GM12878 (cell line): ENCODE measurements around the gene PDE3B. TPM values are rescaled to one million over a fixed set of nuclear protein-coding genes. Genes with fewer than 3 reads are reported as not detected.

Source experiments
- polyA plus RNA-seq, 11 experiments: library from polyadenylated mRNA; depleted of rRNA in 4 of 11; unstranded in 6 of 11; stranded (reverse) in 5 of 11; fragments of >200 nt; fragmentation: Nextera tagmentation in 4 of 11; fragmentation: Illumina TruSeq in 1 of 11; extraction: Ambion mirVana in 4 of 11; extraction: Trizol in 1 of 11; gene quantifications; 1 replicate in 1 of 11; 2 replicates in 10 of 11; pipeline versions ENCODE4 v1.2.1 to v1.2.3, GENCODE V29; 2011 to 2016; ENCODE audit warnings: inconsistent platforms in 2 of 11, missing spikeins in 2 of 11, low read depth in 1 of 11
- small RNA-seq: library from RNA; depleted of rRNA; stranded (forward); fragments of <200 nt; gene quantifications from one replicate; pipeline ENCODE3, GENCODE V24; 2014
- total RNA-seq, 4 experiments: library from RNA; depleted of rRNA in 3 of 4; stranded (reverse); fragments of >200 nt in 3 of 4; fragmentation: Illumina TruSeq in 1 of 4; extraction: Trizol in 1 of 4; gene quantifications; 2 replicates each; pipeline versions ENCODE4 v1.2.1 to v1.2.3, GENCODE V29; 2013 to 2021

Gene PDE3B
- total and polyA plus RNA-seq, 10 of the 15 experiments (the other 5 are each of a cell fraction or from before 2014, with no cell fraction given), result 0.04 to 3.1 (median 1.9) TPM

Small RNA genes within 50 kb of the gene (small RNA-seq; reads per million reads assigned to genes)
- not detected for gene CALCP

Other genes starting within 250 kb of the PDE3B start
- 117 and 126 TPM in 2 replicates for gene COPB1, start 144.0 kb upstream of the PDE3B start, total RNA-seq (2014; rRNA removed)
- gene COPB1, start 144.0 kb upstream of the PDE3B start, total RNA-seq (2014; rRNA removed; fragmentation: Illumina TruSeq; extraction: Trizol), result 141 and 149 TPM in 2 replicates
- gene COPB1, start 144.0 kb upstream of the PDE3B start, total RNA-seq (2021), result 85.3 and 88.8 TPM in 2 replicates
- 139 and 189 TPM in 2 replicates for gene COPB1, start 144.0 kb upstream of the PDE3B start, polyA plus RNA-seq (2011; rRNA removed)
- 95.5 and 107 TPM in 2 replicates for gene COPB1, start 144.0 kb upstream of the PDE3B start, polyA plus RNA-seq (2014; fragmentation: Illumina TruSeq; extraction: Trizol)
- 100 to 1,000 TPM in 1 of 2 experiments, 10 to 100 TPM in 1; 74.4 to 101 TPM for gene COPB1, start 144.0 kb upstream of the PDE3B start, polyA plus RNA-seq (2014; fragmentation: Nextera tagmentation; extraction: Ambion mirVana)
- 60.7 and 67.0 TPM in 2 replicates for gene COPB1, start 144.0 kb upstream of the PDE3B start, polyA plus RNA-seq (2014; rRNA removed)
- 100 to 1,000 TPM; 142 to 146 TPM for gene COPB1, start 144.0 kb upstream of the PDE3B start, polyA plus RNA-seq (2016; fragmentation: Nextera tagmentation; extraction: Ambion mirVana)
- gene PSMA1, start 123.4 kb upstream of the PDE3B start, total RNA-seq (2014; rRNA removed), result 225 and 253 TPM in 2 replicates
- 260 and 267 TPM in 2 replicates for gene PSMA1, start 123.4 kb upstream of the PDE3B start, total RNA-seq (2014; rRNA removed; fragmentation: Illumina TruSeq; extraction: Trizol)
- gene PSMA1, start 123.4 kb upstream of the PDE3B start, total RNA-seq (2021), result 185 TPM in 2 replicates
- 331 and 444 TPM in 2 replicates for gene PSMA1, start 123.4 kb upstream of the PDE3B start, polyA plus RNA-seq (2011; rRNA removed)
- 207 and 280 TPM in 2 replicates for gene PSMA1, start 123.4 kb upstream of the PDE3B start, polyA plus RNA-seq (2014; fragmentation: Illumina TruSeq; extraction: Trizol)
- gene PSMA1, start 123.4 kb upstream of the PDE3B start, polyA plus RNA-seq (2014; fragmentation: Nextera tagmentation; extraction: Ambion mirVana), result 100 to 1,000 TPM; 611 to 678 TPM
- 198 and 252 TPM in 2 replicates for gene PSMA1, start 123.4 kb upstream of the PDE3B start, polyA plus RNA-seq (2014; rRNA removed)
- 100 to 1,000 TPM; 412 to 415 TPM for gene PSMA1, start 123.4 kb upstream of the PDE3B start, polyA plus RNA-seq (2016; fragmentation: Nextera tagmentation; extraction: Ambion mirVana)
- gene CYP2R1, start 248.4 kb downstream of the PDE3B start, total RNA-seq (2014; rRNA removed), result 7.0 and 8.9 TPM in 2 replicates
- 9.0 and 9.3 TPM in 2 replicates for gene CYP2R1, start 248.4 kb downstream of the PDE3B start, total RNA-seq (2014; rRNA removed; fragmentation: Illumina TruSeq; extraction: Trizol)
- 4.7 and 5.7 TPM in 2 replicates for gene CYP2R1, start 248.4 kb downstream of the PDE3B start, total RNA-seq (2021)
- gene CYP2R1, start 248.4 kb downstream of the PDE3B start, polyA plus RNA-seq (2011; rRNA removed), result 0.36 and 0.52 TPM in 2 replicates
- gene CYP2R1, start 248.4 kb downstream of the PDE3B start, polyA plus RNA-seq (2014; fragmentation: Illumina TruSeq; extraction: Trizol), result 7.9 and 16.8 TPM in 2 replicates
- gene CYP2R1, start 248.4 kb downstream of the PDE3B start, polyA plus RNA-seq (2014; fragmentation: Nextera tagmentation; extraction: Ambion mirVana), result 1 to 10 TPM; 4.9 to 9.0 TPM
- gene CYP2R1, start 248.4 kb downstream of the PDE3B start, polyA plus RNA-seq (2014; rRNA removed), result 9.6 and 10.3 TPM in 2 replicates
- gene CYP2R1, start 248.4 kb downstream of the PDE3B start, polyA plus RNA-seq (2016; fragmentation: Nextera tagmentation; extraction: Ambion mirVana), result 1 to 10 TPM; 5.1 to 5.6 TPM